GM19043 (cell line): ENCODE measurements around the gene GGACT.
"Not testable (repeated sequence)": the region's sequence is repeated elsewhere in the genome, so short reads cannot be mapped to it uniquely, and the experiment has no call there.

Source experiments
- ATAC-seq: cut with Tn5 transposase; IDR thresholded peaks from one replicate; pipeline ENCODE4 v1.9.1; 2021; ENCODE audit warnings: low read depth; ENCODE audit not compliant: unreplicated experiment

The GGACT gene

DNA sequence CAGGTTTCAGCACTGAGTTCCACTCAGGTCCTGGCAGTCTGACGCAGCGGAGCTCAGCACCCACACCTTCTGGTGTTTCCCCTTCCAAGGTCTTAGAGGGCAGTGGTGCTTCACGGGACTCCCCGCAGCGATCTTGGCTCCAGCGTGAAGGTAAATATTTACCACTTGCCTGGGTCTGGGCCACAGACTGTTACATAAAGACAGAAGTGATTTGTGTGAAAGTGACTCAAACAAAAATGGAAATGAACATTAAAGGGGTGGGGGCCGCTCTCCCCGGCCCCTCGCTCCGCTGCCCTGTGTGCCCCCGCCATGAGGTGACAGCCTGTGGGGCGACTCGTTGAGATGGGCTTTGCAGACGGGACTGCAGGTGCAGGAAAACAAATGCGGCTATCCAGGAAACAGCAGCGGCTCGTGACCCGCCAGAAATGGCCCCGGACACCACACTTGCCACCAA lies 55.0 kb downstream of the GGACT start:
- ATAC-seq: no peak

DNA sequence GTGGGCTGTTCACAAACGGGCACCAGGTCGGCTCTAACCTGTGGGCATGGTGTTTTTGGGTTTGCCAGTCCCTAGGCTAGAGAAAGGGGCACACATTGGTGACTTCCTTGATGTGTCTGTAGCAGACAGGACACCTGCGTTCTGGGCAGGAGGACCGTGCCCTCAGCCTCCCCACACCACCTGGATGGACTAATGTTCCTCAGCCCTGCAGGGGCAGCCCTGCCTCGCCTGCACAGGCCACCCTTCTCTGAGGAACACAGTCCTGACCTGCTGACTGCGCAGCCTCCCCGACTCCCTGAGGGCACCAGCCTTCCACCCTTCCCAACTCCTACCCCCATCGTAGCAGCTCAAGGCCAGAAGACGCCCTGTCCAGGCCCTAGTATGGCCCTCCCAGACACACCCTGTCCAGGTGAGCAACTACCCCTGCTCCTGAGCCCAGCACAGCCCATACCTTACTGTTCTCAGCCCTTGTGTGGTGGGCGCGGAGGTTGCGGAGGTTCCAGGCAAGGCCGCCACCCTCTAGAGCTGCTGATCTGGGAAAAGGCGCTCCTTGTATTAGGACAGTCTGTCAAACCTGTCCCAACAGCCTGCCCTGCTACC lies 55.7 kb downstream of the GGACT start:
- ATAC-seq: no peak

GRCh38 chr13:100532090-100532766 lies 56.4 kb downstream of the GGACT start:
- no peak for ATAC-seq

GRCh38 chr13:100530671-100531213 lies 57.8 kb downstream of the GGACT start:
- no peak for ATAC-seq

DNA sequence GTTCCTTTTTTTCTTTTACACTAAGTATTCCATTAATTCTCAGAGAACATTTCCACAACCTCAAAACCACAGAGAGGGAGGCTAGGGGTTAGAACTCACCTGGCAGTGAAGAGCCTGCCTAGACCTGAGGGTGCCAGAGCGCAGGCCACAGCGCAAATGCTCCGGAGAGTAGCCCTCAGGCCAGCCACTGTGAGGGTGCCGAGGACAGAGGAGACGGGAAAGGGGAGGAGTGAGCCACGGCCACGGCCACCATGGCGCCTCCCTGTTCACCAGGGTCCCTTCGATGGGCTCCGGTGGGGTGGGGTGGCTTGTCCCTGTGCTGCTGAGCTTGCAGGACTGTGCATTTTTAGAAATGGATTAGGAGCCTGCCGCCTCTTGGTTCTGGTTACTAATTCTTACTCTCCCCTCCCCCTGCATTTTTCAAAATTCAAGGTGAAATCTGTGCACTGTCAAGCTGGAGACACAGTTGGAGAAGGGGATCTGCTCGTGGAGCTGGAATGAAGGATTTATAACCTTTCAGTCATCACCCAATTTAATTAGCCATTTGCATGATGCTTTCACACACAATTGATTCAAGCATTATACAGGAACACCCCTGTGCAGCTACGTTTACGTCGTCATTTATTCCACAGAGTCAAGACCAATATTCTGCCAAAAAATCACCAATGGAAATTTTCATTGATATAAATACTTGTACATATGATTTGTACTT lies 58.8 kb downstream of the GGACT start:
- ATAC-seq: no peak

- ATAC-seq: no peak
Observed at GRCh38 chr13:100528820-100529219, 59.8 kb downstream of the GGACT start.

DNA sequence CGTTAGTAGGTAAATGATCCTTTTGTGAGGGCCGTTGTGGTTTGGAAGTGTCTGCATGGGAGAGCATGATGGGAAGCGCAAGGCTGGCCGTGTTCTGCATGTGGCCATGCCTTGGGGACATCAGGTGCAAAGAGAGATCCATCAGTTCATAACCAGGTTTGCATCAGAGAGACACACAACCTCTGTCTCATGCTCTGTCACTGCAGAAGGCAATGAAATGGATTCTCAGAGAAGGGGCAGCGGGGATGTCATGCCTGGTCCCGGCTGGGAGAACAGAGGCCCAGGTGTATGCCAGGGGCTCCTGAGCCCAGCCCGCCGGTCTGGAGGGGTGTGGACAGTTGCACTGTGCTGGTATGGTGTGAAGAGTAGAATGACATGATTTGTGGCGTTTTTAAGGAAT lies 60.2 kb downstream of the GGACT start:
- no peak for ATAC-seq

GRCh38 chr13:100527644-100528043 lies 60.9 kb downstream of the GGACT start:
- no peak for ATAC-seq

DNA sequence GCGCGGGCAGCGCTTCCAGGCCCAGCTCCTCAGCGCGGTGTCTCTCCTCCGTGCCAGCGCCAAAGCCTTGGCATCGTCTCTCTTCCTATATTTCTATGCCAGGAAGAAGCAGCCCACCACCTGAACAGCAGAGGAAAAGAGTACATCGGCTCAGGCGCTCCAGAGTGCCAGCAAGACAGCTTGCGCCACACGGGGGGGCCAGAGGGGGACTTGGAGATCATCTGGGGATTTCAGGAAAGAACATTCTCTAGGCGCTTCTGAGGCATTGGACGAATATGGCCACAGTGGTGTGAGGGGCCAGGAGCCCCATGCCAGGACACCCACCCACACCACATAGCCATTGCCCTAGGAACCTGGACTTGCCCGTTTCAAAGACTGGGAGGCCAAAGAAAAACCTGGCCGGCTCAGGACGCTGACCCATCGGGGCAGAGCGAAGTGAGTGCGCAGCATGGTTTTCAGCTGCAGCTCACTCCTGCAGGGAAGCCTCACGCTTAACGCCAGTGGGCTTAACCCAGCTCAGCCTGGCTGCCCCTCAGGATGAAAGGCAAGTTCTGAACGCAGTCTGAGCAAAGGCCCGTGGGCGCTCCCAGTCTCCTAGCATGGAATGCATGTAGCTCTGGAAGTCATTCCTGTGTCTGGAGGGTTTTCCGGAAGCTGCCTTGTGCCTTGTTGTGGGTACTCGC lies 62.1 kb downstream of the GGACT start:
- ATAC-seq: no peak

DNA sequence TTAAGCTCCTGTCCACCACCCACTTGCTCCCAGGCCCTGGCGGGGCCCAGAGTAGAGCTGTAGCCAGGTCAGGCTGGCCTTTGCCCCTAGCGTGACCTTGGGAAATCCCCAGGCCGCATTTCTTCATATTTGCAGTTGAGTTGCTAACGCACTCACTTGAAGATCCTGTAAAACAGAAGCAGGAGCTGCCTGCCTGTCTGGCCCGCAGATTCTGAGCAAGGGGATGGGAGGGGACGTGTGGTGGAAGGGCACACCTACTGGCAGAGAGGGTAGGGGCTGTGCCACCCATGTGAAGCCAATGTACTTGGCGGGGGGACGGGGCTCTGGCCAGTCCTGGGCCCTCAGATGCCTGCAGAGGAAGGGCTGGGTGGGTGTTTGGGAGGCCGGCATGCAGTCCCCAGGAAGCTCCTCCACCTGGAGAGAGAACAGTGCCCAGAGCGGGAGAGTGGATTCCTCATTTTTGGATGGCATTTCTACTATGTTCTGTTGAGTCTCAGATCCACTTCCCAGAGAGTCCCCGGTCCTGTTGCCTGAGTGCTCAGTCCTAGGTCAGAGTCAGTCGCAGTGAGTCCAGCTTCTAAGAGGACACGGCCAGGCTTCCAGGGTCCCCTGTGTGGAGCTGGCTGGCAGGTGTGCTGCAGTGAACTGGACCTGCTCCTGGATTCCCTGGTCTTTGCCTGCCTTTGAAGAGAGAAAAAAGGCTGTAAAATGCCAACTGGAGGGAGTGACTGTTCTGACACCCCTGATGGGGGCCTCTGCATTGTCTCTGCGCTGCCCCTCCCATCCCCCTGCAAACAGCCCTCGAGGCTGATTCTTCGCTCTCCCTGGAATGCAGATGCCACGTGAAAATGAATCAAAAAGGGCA lies 62.9 kb downstream of the GGACT start:
- ATAC-seq: no peak

GRCh38 chr13:100524688-100525087 lies 63.9 kb downstream of the GGACT start:
- ATAC-seq: not testable (repeated sequence)

GRCh38 chr13:100523981-100524386 lies 64.6 kb downstream of the GGACT start:
- ATAC-seq: no peak

GRCh38 chr13:100523411-100523810 lies 65.2 kb downstream of the GGACT start:
- ATAC-seq: no peak

DNA sequence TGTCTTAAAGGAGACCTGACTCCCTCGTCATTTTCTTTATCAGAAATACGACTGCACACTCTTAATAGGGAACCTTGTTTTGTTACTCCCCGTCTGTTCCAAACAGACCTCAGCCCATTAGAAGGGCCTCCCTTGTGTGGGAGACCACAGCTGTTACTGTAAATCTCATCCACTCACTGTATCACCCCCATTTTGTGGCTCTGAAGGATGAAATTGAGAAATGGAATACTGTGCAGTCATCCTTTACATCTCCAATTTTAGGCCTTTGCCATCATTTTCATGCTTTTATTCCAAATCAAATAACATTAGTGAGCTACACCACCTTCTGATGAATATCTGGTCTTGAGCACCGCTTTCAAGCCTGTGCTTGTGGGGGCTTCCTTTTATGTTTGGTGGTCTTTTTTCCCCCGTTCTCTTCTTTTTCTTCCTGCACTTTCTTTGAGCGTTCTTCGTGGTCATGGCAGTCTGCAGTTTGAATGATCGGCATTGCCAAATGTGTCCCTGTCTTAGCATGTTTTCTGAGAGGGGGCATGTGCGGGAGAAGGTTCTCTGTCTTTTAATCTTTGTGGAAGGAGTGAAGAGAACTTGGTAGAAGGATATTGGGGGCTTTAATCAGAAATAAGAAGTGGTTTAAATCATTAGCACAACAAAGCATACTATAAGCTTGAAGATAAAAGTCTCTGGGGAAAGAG lies 65.8 kb downstream of the GGACT start:
- no peak for ATAC-seq

- no peak for ATAC-seq
Observed at GRCh38 chr13:100521851-100522617, 66.6 kb downstream of the GGACT start.

DNA sequence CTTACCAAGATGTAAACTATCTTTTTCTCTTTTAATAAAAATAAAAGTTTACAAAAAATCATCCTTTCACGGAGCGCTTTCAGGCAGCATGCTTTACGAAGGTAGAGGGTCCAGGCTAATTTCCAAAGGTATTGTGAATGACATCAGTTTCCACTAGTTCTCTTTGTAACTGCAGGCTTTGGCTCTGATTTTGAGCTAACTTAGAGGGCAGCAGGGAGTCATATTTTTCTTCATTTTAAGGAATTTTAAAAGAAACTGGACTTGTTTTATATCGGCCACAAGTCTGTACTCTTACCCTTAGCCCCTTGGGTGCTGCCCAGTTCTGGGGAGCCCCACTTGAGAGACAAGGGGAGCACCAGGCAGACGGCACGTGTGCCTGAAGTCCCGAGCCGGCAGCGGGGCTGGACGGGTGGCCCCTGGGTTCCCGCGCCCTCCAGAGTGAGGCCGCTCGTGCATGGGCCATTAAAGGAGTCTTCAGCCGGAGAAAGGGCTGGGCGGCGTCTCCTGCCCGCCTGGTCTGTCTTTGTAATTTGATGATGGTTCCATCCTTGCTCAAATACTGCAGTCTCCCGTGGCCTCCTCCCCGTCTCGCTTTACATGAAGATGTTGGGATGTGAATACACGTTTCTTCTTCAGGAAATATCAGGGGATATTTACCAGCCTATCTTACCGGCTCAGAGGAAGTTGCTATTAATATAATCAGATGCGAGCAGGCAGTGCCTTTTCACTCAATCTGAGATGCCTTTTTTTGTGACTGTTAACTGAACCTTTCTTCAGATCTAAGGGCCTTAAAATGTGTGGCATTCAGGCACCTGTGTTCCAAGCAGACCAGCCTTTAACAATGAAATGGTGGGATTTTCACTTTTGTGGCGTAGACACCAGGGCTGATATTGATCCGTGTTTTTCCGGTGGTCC lies 67.4 kb downstream of the GGACT start:
- ATAC-seq: no peak

DNA sequence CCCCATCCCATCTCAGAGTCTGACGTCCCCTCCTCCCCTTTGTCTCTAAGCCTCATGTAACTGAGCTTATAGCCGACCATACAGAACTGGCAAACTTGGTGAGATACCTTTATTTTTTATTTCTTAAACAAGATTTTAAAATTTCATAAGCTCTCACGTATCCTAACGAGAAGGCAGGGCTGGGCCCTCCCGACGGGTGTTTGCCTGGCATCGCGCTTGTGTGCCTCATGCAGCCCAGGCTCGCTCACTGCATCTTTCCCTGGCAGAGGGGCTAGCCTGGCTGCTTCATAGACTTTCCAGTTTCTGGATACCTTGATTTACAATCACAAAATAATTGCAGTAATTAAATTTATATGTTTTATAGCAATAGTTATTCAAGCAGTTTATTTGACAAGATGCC lies 69.0 kb downstream of the GGACT start:
- no peak for ATAC-seq
